HepG2 (cell line): ENCODE data around the gene RTRAF. TPM values are rescaled to one million over a fixed set of nuclear protein-coding genes. Genes with fewer than 3 reads are reported as not detected.
A peak's percentile ranks its signal among the peaks of the same experiment; 100 is the strongest.

ENCODE experiments used
- AKAP8 ChIP-seq: sonication (generic); formaldehyde crosslinking; IDR thresholded peaks from 2 replicates; pipeline ENCODE4 v1.5.1; 2020; ENCODE audit warnings: mild to moderate bottlenecking, missing genetic modification reagents
- ARHGAP35 ChIP-seq: sonication (generic); formaldehyde crosslinking; IDR thresholded peaks from 2 replicates; pipeline ENCODE4 v1.9.0; 2022; ENCODE audit warnings: mild to moderate bottlenecking, inconsistent platforms, moderate library complexity, missing genetic modification reagents, borderline replicate concordance
- EHMT2 ChIP-seq: fragments of 200-600 bp; sonication (generic); IDR thresholded peaks from 2 replicates; pipeline ENCODE4 v1.7.0; 2017; ENCODE audit warnings: antibody characterized with exemption, low read depth, low read length, borderline replicate concordance
- GTF2F1 ChIP-seq: fragments of 150-350 bp; IDR thresholded peaks from 2 replicates; pipeline ENCODE4 v1.6.1; 2014; ENCODE audit warnings: low read length
- HIC2 ChIP-seq: sonication (generic); formaldehyde crosslinking; IDR thresholded peaks from 2 replicates; pipeline ENCODE4 v1.9.0; 2022; ENCODE audit warnings: low read depth, missing genetic modification reagents
- HNRNPK ChIP-seq: fragments of 200-400 bp; formaldehyde crosslinking; IDR thresholded peaks from 2 replicates; pipeline ENCODE4 v1.6.1; 2018; ENCODE audit warnings: low read length, low read depth, moderate library complexity, mild to moderate bottlenecking; ENCODE audit not compliant: poor library complexity, severe bottlenecking
- IKZF4 ChIP-seq: sonication (generic); formaldehyde crosslinking; IDR thresholded peaks from 2 replicates; pipeline ENCODE4 v1.5.1; 2020; ENCODE audit warnings: borderline replicate concordance, mild to moderate bottlenecking, low read depth, missing genetic modification reagents; ENCODE audit errors: not compliant biosample characterization
- KMT2B ChIP-seq: IDR thresholded peaks from 2 replicates; pipeline ENCODE4 v1.6.1; 2016; ENCODE audit warnings: missing genetic modification reagents, missing compliant biosample characterization
- RFX5 ChIP-seq: IDR thresholded peaks from 2 replicates; pipeline ENCODE4 v1.6.1; 2011; ENCODE audit warnings: low read depth, low read length, improper control_type of control experiment
- TAF15 ChIP-seq: fragments of 200-400 bp; formaldehyde crosslinking; IDR thresholded peaks from one replicate; pipeline ENCODE4 v1.6.1; 2018; ENCODE audit warnings: mild to moderate bottlenecking, low read depth, low read length; ENCODE audit not compliant: poor library complexity, severe bottlenecking
- TP53 ChIP-seq: sonication (generic); formaldehyde crosslinking; conservative IDR thresholded peaks from 2 replicates; pipeline ENCODE4 v1.4.0; 2020; ENCODE audit warnings: missing genetic modification reagents
- ZBTB38 ChIP-seq: sonication (generic); formaldehyde crosslinking; IDR thresholded peaks from 2 replicates; pipeline ENCODE4 v1.5.1; 2020; ENCODE audit warnings: mild to moderate bottlenecking, missing genetic modification reagents
- ZFYVE20 ChIP-seq: sonication (generic); formaldehyde crosslinking; IDR thresholded peaks from 2 replicates; pipeline ENCODE4 v1.8.0; 2023; ENCODE audit warnings: low read depth, mild to moderate bottlenecking, moderate library complexity, missing genetic modification reagents, borderline replicate concordance
- ZNF503 ChIP-seq: sonication (generic); formaldehyde crosslinking; IDR thresholded peaks from 2 replicates; pipeline ENCODE4 v1.4.0; 2020; ENCODE audit warnings: missing genetic modification reagents
- ZNF564 ChIP-seq: sonication (generic); formaldehyde crosslinking; IDR thresholded peaks from 2 replicates; pipeline ENCODE4 v1.8.1; 2023; ENCODE audit warnings: mild to moderate bottlenecking, missing genetic modification reagents
- ZNF879 ChIP-seq: sonication (generic); formaldehyde crosslinking; IDR thresholded peaks from 2 replicates; pipeline ENCODE4 v1.8.1; 2023; ENCODE audit warnings: missing genetic modification reagents
- polyA plus RNA-seq, 8 experiments: library from polyadenylated mRNA; depleted of rRNA in 3 of 8; stranded (reverse) in 7 of 8; unstranded in 1 of 8; fragments of >200 nt; fragmentation: Illumina TruSeq in 4 of 8; extraction: Trizol in 4 of 8; gene quantifications; 2 replicates each; pipeline versions ENCODE4 v1.2.1 to v1.2.3, GENCODE V29; 2011 to 2016; ENCODE audit warnings: low read depth in 4 of 8, missing spikeins in 1 of 8, mixed read lengths in 1 of 8; ENCODE audit not compliant: insufficient read depth in 1 of 8
- total RNA-seq, 5 experiments: library from RNA; depleted of rRNA; stranded (reverse); fragments of >200 nt; fragmentation: Illumina TruSeq; extraction: Trizol; gene quantifications; 2 replicates each; pipeline ENCODE4 v1.2.3, GENCODE V29; 2016; ENCODE audit warnings: low read depth in 1 of 5
- TF ChIP-seq, protein P1 (sequence below): sonication (generic); formaldehyde crosslinking; IDR thresholded peaks from 2 replicates; pipeline ENCODE4 v1.4.0; 2020; ENCODE audit warnings: missing genetic modification reagents
- TF ChIP-seq, protein P2 (sequence below): sonication (generic); formaldehyde crosslinking; IDR thresholded peaks from 2 replicates; pipeline ENCODE4 v1.8.1; 2023; ENCODE audit warnings: missing genetic modification reagents, mild to moderate bottlenecking, borderline replicate concordance

Gene RTRAF
- total and polyA plus RNA-seq, 2 of the 13 experiments (the other 11 are each of a cell fraction or from before 2014, with no cell fraction given), result 137 to 258 TPM

DNA sequence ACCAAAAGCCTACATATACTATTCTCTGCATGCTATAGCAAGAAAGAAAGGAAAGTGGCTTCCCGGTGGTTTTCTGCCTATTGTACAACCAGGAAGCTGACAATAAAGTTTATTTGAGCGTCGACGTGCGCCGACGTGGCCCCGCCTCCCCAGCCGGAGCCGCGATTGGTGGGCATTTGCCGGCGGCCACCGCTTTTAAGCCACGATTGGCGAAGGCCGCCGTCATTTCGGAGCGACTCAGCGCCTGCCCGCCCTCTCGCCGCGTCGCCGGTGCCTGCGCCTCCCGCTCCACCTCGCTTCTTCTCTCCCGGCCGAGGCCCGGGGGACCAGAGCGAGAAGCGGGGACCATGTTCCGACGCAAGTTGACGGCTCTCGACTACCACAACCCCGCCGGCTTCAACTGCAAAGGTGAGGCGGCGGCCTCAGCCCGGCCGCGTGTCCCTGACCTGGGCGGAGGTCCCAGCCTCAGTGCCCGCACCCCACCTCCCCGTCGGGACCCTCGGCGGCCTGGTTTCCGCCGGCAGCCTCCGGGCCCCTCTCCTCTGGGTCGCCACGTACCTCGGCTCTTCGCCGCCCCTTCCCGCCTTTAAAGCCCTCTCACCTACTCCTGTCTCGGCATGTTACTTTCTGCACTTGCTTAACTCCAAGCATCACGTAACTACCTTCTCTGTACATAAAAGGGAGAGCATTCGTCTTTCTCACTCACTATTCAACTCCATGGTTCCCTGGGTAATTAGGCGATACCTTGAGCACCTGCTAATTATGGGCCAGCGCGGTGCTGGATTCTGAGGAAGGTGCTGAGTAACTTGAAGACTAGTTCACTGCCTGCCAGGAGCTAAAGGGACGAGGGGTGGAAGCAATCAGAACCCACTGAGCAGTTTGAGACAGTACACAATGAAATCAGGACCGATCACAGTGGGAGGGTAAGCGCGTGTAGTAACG is at the start of gene RTRAF (continued):
- TF ChIP-seq, protein P1, sequence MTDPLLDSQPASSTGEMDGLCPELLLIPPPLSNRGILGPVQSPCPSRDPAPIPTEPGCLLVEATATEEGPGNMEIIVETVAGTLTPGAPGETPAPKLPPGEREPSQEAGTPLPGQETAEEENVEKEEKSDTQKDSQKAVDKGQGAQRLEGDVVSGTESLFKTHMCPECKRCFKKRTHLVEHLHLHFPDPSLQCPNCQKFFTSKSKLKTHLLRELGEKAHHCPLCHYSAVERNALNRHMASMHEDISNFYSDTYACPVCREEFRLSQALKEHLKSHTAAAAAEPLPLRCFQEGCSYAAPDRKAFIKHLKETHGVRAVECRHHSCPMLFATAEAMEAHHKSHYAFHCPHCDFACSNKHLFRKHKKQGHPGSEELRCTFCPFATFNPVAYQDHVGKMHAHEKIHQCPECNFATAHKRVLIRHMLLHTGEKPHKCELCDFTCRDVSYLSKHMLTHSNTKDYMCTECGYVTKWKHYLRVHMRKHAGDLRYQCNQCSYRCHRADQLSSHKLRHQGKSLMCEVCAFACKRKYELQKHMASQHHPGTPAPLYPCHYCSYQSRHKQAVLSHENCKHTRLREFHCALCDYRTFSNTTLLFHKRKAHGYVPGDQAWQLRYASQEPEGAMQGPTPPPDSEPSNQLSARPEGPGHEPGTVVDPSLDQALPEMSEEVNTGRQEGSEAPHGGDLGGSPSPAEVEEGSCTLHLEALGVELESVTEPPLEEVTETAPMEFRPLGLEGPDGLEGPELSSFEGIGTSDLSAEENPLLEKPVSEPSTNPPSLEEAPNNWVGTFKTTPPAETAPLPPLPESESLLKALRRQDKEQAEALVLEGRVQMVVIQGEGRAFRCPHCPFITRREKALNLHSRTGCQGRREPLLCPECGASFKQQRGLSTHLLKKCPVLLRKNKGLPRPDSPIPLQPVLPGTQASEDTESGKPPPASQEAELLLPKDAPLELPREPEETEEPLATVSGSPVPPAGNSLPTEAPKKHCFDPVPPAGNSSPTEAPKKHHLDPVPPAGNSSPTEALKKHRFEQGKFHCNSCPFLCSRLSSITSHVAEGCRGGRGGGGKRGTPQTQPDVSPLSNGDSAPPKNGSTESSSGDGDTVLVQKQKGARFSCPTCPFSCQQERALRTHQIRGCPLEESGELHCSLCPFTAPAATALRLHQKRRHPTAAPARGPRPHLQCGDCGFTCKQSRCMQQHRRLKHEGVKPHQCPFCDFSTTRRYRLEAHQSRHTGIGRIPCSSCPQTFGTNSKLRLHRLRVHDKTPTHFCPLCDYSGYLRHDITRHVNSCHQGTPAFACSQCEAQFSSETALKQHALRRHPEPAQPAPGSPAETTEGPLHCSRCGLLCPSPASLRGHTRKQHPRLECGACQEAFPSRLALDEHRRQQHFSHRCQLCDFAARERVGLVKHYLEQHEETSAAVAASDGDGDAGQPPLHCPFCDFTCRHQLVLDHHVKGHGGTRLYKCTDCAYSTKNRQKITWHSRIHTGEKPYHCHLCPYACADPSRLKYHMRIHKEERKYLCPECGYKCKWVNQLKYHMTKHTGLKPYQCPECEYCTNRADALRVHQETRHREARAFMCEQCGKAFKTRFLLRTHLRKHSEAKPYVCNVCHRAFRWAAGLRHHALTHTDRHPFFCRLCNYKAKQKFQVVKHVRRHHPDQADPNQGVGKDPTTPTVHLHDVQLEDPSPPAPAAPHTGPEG, result no peak
- TF ChIP-seq EHMT2 (no peak), IKZF4 (no peak), AKAP8 (CRISPR knock-in tag) (no peak), TP53 (no peak), ZNF503 (CRISPR knock-in tag) (no peak), ZFYVE20 (CRISPR knock-in tag) (no peak), GTF2F1 (0 out of 2 replicates have a peak, but pooled peaks have one; percentile 33), RFX5 (peak; percentile 43; the same call in 1 of the 2 replicates), TAF15 (no peak), ZNF564 (0 out of 2 replicates have a peak, but pooled peaks have one; percentile 39), ZBTB38 (CRISPR knock-in tag) (peak; percentile 46; the same call in 1 of the 2 replicates), HNRNPK (peak; percentile 36), KMT2B (peak; percentile 95), ARHGAP35 (peak; percentile 61; the same call in 1 of the 2 replicates), HIC2 (CRISPR knock-in tag) (no peak; the same call in 1 of the 2 replicates), ZNF879 (CRISPR knock-in tag) (no peak)
- TF ChIP-seq, protein P2, sequence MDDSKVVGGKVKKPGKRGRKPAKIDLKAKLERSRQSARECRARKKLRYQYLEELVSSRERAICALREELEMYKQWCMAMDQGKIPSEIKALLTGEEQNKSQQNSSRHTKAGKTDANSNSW (CRISPR knock-in tag), result no peak
